ENCODE data around the gene ZNF423. TPM values are rescaled to one million over a fixed set of nuclear protein-coding genes. Genes with fewer than 3 reads are reported as not detected.
A peak's percentile ranks its signal among the peaks of the same experiment; 100 is the strongest.

ZNF423 gene
- total RNA-seq, 1 donor from 2014 or later: 0.72 TPM

GRCh38 chr16:49637511-49637910, 218.4 kb downstream of the ZNF423 start:
- ATAC-seq: no peak

- no peak for ATAC-seq
These were observed 219.3 kb downstream of the ZNF423 start for GRCh38 chr16:49636608-49637007.

- ATAC-seq: no peak
These were observed 220.0 kb downstream of the ZNF423 start for GRCh38 chr16:49635591-49636581.

GRCh38 chr16:49635009-49635350, 220.9 kb downstream of the ZNF423 start:
- no peak for ATAC-seq

GRCh38 chr16:49634235-49635008, 221.5 kb downstream of the ZNF423 start:
- ATAC-seq: no peak

GRCh38 chr16:49632795-49633184, 223.1 kb downstream of the ZNF423 start:
- no peak for ATAC-seq

- ATAC-seq: no peak
These were observed 223.7 kb downstream of the ZNF423 start for GRCh38 chr16:49632086-49632794.

GRCh38 chr16:49631187-49632041, 224.5 kb downstream of the ZNF423 start:
- no peak for ATAC-seq

GRCh38 chr16:49630783-49631182, 225.1 kb downstream of the ZNF423 start:
- no peak for ATAC-seq

- ATAC-seq: no peak
These were observed 226.1 kb downstream of the ZNF423 start for GRCh38 chr16:49629851-49630250.

- ATAC-seq: no peak
These were observed 227.8 kb downstream of the ZNF423 start for GRCh38 chr16:49628148-49628547.

- no peak for ATAC-seq
These were observed 230.4 kb downstream of the ZNF423 start for GRCh38 chr16:49625311-49626065.

GRCh38 chr16:49623501-49624266, 232.2 kb downstream of the ZNF423 start:
- no peak for ATAC-seq

GRCh38 chr16:49622421-49623402, 233.2 kb downstream of the ZNF423 start:
- no peak for ATAC-seq

- ATAC-seq: no peak
These were observed 233.9 kb downstream of the ZNF423 start for GRCh38 chr16:49622084-49622390.

GRCh38 chr16:49621241-49622083, 234.4 kb downstream of the ZNF423 start:
- no peak for ATAC-seq

- no peak for ATAC-seq
These were observed 235.1 kb downstream of the ZNF423 start for GRCh38 chr16:49620869-49621240.

GRCh38 chr16:49620158-49620868, 235.6 kb downstream of the ZNF423 start:
- ATAC-seq: peak; percentile 28
